Central memory CD8-positive, alpha-beta T cell (primary cell): Measurements from ENCODE around the gene C16orf74.

Source experiments
- ATAC-seq: fragments of 150-1000 bp; cut with Tn5 transposase; replicated peaks from 2 replicates; pipeline ENCODE4 v1.10.0; 2022; ENCODE audit warnings: mild to moderate bottlenecking, moderate FRiP score, moderate number of reproducible peaks; ENCODE audit not compliant: poor library complexity, severe bottlenecking; ENCODE audit errors: extremely low read depth
- DNase-seq, 2 donors: peaks; one replicate each; pipeline ENCODE4 v3.0.0; 2021; ENCODE audit warnings: low spot score in 2 of 2
- H3K27ac Mint-ChIP-seq: one replicate; pipeline ENCODE4 v1.8.0; 2022; ENCODE audit warnings: low read depth, mild to moderate bottlenecking, moderate library complexity, mixed read lengths
- H3K27me3 Mint-ChIP-seq: one replicate; pipeline ENCODE4 v1.8.0; 2022; ENCODE audit warnings: mixed read lengths
- H3K36me3 Mint-ChIP-seq: one replicate; pipeline ENCODE4 v1.8.0; 2022; ENCODE audit warnings: mild to moderate bottlenecking, moderate library complexity, mixed read lengths; ENCODE audit not compliant: insufficient read depth
- H3K4me1 Mint-ChIP-seq: one replicate; pipeline ENCODE4 v1.8.0; 2022; ENCODE audit warnings: mixed read lengths
- H3K4me3 Mint-ChIP-seq: one replicate; pipeline ENCODE4 v1.8.0; 2022; ENCODE audit warnings: mild to moderate bottlenecking, moderate library complexity, mixed read lengths
- H3K9me3 Mint-ChIP-seq: one replicate; pipeline ENCODE4 v1.8.0; 2022; ENCODE audit warnings: mixed read lengths

The C16orf74 gene

GRCh38 chr16:85752511-85753420 lies 1.9 kb upstream of the C16orf74 start:
- Mint-ChIP-seq H3K27me3 (peaks cover 39% of the 10 kb centered on the region), H3K27ac (no peak overlapping the region), H3K4me3 (no peak overlapping the region), H3K9me3 (no peaks in the 10 kb centered on the region), H3K36me3 (peaks cover 4% of the 10 kb centered on the region), H3K4me1 (peaks cover 5% of the 10 kb centered on the region)
- ATAC-seq = no peak
- no peak for DNase-seq

GRCh38 chr16:85751698-85752501 lies 1.0 kb upstream of the C16orf74 start:
- Mint-ChIP-seq H3K36me3 (peaks cover 4% of the 10 kb centered on the region), H3K4me1 (peaks cover 5% of the 10 kb centered on the region), H3K27me3 (peaks cover 39% of the 10 kb centered on the region), H3K4me3 (peak overlapping the region; percentile 56), H3K9me3 (no peaks in the 10 kb centered on the region), H3K27ac (no peak overlapping the region)
- no peak for DNase-seq
- ATAC-seq = no peak

GRCh38 chr16:85750146-85750826 lies 610 bp downstream of the C16orf74 start:
- Mint-ChIP-seq H3K4me3 (peak overlapping the region; percentile 77), H3K27ac (no peak overlapping the region), H3K9me3 (no peaks in the 10 kb centered on the region), H3K36me3 (peaks cover 2% of the 10 kb centered on the region), H3K4me1 (peaks cover 5% of the 10 kb centered on the region), H3K27me3 (peaks cover 29% of the 10 kb centered on the region)
- ATAC-seq (no peak), DNase-seq (no peak)

GRCh38 chr16:85749771-85750145 lies 1.1 kb downstream of the C16orf74 start:
- peaks cover 29% of the 10 kb centered on the region for H3K27me3 Mint-ChIP-seq
- H3K4me1 Mint-ChIP-seq = peaks cover 5% of the 10 kb centered on the region
- H3K27ac Mint-ChIP-seq = no peak overlapping the region
- H3K36me3 Mint-ChIP-seq = peaks cover 2% of the 10 kb centered on the region
- ATAC-seq = no peak
- no peaks in the 10 kb centered on the region for H3K9me3 Mint-ChIP-seq
- H3K4me3 Mint-ChIP-seq = peak overlapping the region; percentile 77
- DNase-seq = no peak

- peaks cover 5% of the 10 kb centered on the region for H3K4me1 Mint-ChIP-seq
- peaks cover 12% of the 10 kb centered on the region for H3K27me3 Mint-ChIP-seq
- ATAC-seq (no peak), DNase-seq (no peak)
- H3K4me3 Mint-ChIP-seq = no peak overlapping the region
- H3K36me3 Mint-ChIP-seq = peaks cover 4% of the 10 kb centered on the region
- H3K9me3 Mint-ChIP-seq = no peaks in the 10 kb centered on the region
- H3K27ac Mint-ChIP-seq = no peak overlapping the region
These were observed 4.3 kb downstream of the C16orf74 start for GRCh38 chr16:85746460-85747215.

GRCh38 chr16:85738923-85739715 lies 11.8 kb downstream of the C16orf74 start:
- no peak overlapping the region for H3K27ac Mint-ChIP-seq
- H3K9me3 Mint-ChIP-seq = no peaks in the 10 kb centered on the region
- peaks cover 1% of the 10 kb centered on the region for H3K36me3 Mint-ChIP-seq
- no peak overlapping the region for H3K4me3 Mint-ChIP-seq
- peaks cover 17% of the 10 kb centered on the region for H3K4me1 Mint-ChIP-seq
- H3K27me3 Mint-ChIP-seq = no peaks in the 10 kb centered on the region
- DNase-seq = no peak
- no peak for ATAC-seq

GRCh38 chr16:85736921-85737320 lies 14.0 kb downstream of the C16orf74 start:
- Mint-ChIP-seq H3K36me3 (no peaks in the 10 kb centered on the region), H3K4me1 (peaks cover 17% of the 10 kb centered on the region), H3K27me3 (no peaks in the 10 kb centered on the region), H3K4me3 (no peak overlapping the region), H3K9me3 (no peaks in the 10 kb centered on the region), H3K27ac (no peak overlapping the region)
- no peak for DNase-seq
- no peak for ATAC-seq

GRCh38 chr16:85735946-85736345 lies 14.9 kb downstream of the C16orf74 start:
- ATAC-seq = no peak
- peak overlapping the region; percentile 59 for H3K4me3 Mint-ChIP-seq

GRCh38 chr16:85735225-85735635 lies 15.7 kb downstream of the C16orf74 start:
- DNase-seq = peak; percentile 26 to 32
- H3K9me3 Mint-ChIP-seq = no peaks in the 10 kb centered on the region
- peak; percentile 87 for ATAC-seq
- H3K4me3 Mint-ChIP-seq = peak overlapping the region; percentile 59
- no peaks in the 10 kb centered on the region for H3K36me3 Mint-ChIP-seq
- peaks cover 22% of the 10 kb centered on the region for H3K4me1 Mint-ChIP-seq
- H3K27me3 Mint-ChIP-seq = no peaks in the 10 kb centered on the region
- peak overlapping the region; percentile 25 for H3K27ac Mint-ChIP-seq

More at GRCh38 chr16:85735946-85736345, 14.9 kb downstream of the C16orf74 start:
- Mint-ChIP-seq H3K4me1 (peaks cover 17% of the 10 kb centered on the region), H3K9me3 (no peaks in the 10 kb centered on the region), H3K27ac (peak overlapping the region; percentile 25), H3K27me3 (no peaks in the 10 kb centered on the region), H3K36me3 (no peaks in the 10 kb centered on the region)
- no peak for DNase-seq

- Mint-ChIP-seq H3K36me3 (no peaks in the 10 kb centered on the region), H3K9me3 (no peaks in the 10 kb centered on the region), H3K27ac (peak overlapping the region; percentile 35), H3K4me1 (peaks cover 22% of the 10 kb centered on the region), H3K4me3 (peak overlapping the region; percentile 59), H3K27me3 (no peaks in the 10 kb centered on the region)
- ATAC-seq (no peak), DNase-seq (no peak)
These were observed 16.4 kb downstream of the C16orf74 start for GRCh38 chr16:85734311-85735017.

- Mint-ChIP-seq H3K4me1 (peaks cover 22% of the 10 kb centered on the region), H3K4me3 (no peak overlapping the region), H3K27me3 (no peaks in the 10 kb centered on the region), H3K36me3 (no peaks in the 10 kb centered on the region), H3K9me3 (no peaks in the 10 kb centered on the region), H3K27ac (peak overlapping the region; percentile 35)
- no peak for ATAC-seq
- DNase-seq = no peak
These were observed 17.1 kb downstream of the C16orf74 start for GRCh38 chr16:85733839-85734170.
